ENCODE data around the gene PTCD1.

GRCh38 chr7:99453105-99453504 is 14.5 kb upstream of the PTCD1 start:
- TF ChIP-seq CTCF (IDR thresholded peaks at IDR 0.05; ENCODE audit: control extremely low read depth in 1 of 3, insufficient read depth in 1 of 3, low read depth in 1 of 3, low read length in 3 of 3) (no peak), RBBP5 (IDR thresholded peaks at IDR 0.05; ENCODE audit: borderline replicate concordance, low read depth, low read length) (no peak), MAX (IDR thresholded peaks at IDR 0.05) (no peak), CHD7 (IDR thresholded peaks at IDR 0.05; ENCODE audit: insufficient replicate concordance, low read length) (no peak), SAP30 (IDR thresholded peaks at IDR 0.05; ENCODE audit: insufficient read depth, insufficient replicate concordance, low read length) (no peak), NRF1 (IDR thresholded peaks at IDR 0.05; ENCODE audit: low read depth, low read length) (no peak), CREB1 (IDR thresholded peaks at IDR 0.05) (no peak), CHD1 (IDR thresholded peaks at IDR 0.05; ENCODE audit: low read depth, low read length) (no peak), EZH2 (IDR thresholded peaks at IDR 0.05; ENCODE audit: low read depth, low read length, severe bottlenecking) (no peak), YY1 (IDR thresholded peaks at IDR 0.05; ENCODE audit: low read depth, low read length) (no peak)
